AG09319 (cell line): ENCODE results near the gene LTB.
"Not testable (repeated sequence)": the region's sequence is repeated elsewhere in the genome, so short reads cannot be mapped to it uniquely, and the experiment has no call there.

Experiments used
- DNase-seq: peaks from one replicate; pipeline ENCODE4 v3.0.0-alpha.2; 2010; ENCODE audit warnings: low read depth; ENCODE audit errors: extremely low read depth
- CTCF ChIP-seq: IDR thresholded peaks from 2 replicates; pipeline ENCODE4 v1.5.1; 2011; ENCODE audit warnings: low read depth, mild to moderate bottlenecking, inconsistent platforms, low read length, moderate library complexity

LTB gene

DNA sequence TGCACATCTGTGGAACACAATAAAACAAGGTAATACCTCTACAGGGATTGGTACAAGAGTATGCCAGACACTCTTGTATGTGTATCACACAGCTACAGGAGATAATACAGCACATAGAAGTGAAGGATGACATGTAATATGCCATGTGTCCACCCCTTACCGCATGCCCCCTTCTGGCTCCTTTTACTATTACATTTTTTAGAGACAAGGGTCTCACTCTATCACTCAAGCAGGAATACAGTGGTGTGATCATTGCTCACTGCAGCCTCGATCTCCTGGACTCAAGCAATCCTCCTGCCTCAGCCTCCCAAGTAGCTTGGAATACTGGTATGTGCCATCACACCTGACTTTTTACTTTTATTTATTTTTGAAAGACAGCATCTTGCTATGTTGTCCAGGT, 14.8 kb upstream of the LTB start:
- TF ChIP-seq CTCF: peak; percentile 28
- no peak for DNase-seq

GRCh38 chr6:31592396-31592771, 10.2 kb upstream of the LTB start:
- DNase-seq: no peak
- no peak for TF ChIP-seq CTCF

- DNase-seq: not testable (repeated sequence)
These were observed 8.5 kb upstream of the LTB start for GRCh38 chr6:31590691-31591090.

DNA sequence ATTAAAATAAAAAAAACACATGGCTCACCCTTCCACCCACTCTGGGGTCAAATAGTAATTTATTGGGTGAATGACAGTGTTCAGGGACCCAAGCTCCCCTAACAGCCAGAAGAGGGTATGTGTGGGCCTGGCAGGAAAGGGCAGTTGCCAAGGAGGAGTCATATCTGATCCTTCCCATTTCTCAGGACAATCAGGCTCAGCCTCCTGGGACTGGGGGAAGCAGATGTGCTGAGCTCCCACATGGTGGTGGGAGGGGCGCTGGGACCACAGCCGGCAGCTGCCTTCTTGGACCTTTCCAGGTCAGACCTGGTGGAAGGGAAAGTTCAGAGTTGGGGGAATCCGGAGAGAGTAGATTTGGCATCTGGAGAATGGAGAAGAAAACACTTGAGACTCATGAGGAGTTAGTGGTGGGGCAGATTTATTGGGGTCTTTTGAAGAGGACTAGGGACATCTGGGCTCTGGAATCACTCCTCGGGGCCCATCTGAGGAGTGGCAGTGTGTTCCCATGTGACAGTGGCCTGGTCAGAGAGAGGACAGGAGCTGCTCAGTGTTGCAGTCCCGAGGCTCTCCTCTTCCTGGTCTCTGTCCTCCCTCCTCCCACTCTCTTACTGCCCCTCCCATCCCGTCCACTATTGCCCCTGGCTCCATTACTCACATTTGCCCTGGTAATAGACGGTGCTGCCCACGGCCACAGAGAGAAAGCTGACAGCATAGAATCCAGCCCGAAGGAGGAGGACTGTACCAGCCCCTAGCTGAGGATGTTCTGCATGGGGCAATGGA, 6.8 kb upstream of the LTB start:
- TF ChIP-seq CTCF: no peak
- no peak for DNase-seq

- DNase-seq: no peak
- no peak for TF ChIP-seq CTCF
These were observed 5.9 kb upstream of the LTB start for GRCh38 chr6:31587791-31588777.

DNA sequence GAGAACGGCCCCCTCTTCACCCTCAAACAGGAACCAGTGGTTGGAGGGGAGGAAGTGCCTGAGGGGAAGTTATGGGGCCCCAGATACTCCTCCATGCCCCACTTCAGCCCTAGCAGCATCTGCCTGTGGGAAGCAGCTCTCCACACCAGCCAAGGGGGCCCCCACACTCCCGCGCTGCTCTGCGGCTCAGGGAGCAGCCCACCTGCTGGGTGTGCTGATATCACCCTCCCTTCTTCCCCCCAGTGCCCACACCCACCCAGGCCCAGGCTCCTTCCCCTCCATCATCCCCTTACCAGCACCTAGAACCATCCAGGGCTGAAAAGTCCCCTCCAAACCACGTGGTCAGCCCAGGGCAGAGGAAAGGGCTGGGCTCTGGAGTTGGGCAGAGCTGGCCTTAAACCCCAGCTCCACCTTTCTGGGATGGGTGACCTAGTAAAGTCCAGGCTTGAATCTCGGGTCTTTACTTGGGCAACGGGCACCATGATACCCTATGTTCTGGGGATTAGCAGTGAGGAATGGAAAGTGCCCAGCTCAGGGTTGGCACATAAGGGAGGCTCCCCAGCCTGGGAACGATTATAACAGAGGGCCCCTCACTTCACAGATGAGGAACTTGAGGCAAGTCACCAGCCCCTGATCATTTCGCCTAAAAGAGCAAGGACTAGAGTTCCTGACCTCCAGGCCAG, 4.5 kb upstream of the LTB start:
- no peak for DNase-seq
- no peak for TF ChIP-seq CTCF

DNA sequence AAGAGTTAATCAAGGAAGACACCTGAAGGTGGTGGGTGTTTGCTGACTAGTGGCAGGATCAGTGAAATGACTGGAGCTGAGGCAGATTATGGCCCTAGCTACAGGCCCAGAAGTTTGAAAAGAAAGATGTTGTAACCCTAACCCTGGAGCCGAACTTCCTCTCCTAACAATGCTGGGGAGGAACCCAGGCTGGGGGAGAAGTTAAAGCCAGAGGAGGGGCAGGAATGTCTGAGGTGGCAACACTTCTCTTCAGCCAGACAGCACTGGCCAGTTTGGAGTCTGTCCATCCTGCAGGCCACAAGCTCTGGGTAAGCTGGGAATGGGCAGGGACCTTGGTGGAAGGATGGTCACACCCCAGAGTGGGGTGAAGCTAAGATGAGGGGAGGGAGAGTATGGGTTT, 3.8 kb upstream of the LTB start, which contains the start of gene LST1:
TSS of gene LST1 (plus strand) at position 270 of the 400 bp plus-strand sequence. CDS start 1,023 bp downstream, outside the sequence.
- no peak for TF ChIP-seq CTCF
- no peak for DNase-seq
